Renal pelvis (tissue), 12 donors: ENCODE results near the gene CYP4F3. TPM values are rescaled to one million over a fixed set of nuclear protein-coding genes. Genes with fewer than 3 reads are reported as not detected.
"Not testable (repeated sequence)": the region's sequence is repeated elsewhere in the genome, so short reads cannot be mapped to it uniquely, and the experiment has no call there.

ENCODE experiments used
- DNase-seq: peaks from one replicate; pipeline ENCODE4 v3.0.0-alpha.2; 2013
- long read RNA-seq, 16 experiments: transcript quantifications; one replicate each; lab custom pipeline, GENCODE V29; 2026
- polyA plus RNA-seq, 3 donors: library from polyadenylated mRNA; unstranded; fragments of 120-200 nt; gene quantifications; one replicate each; pipeline ENCODE4 v1.2.1, GENCODE V29; 2013; ENCODE audit not compliant: insufficient read length in 3 of 3

CYP4F3 gene, protein sequence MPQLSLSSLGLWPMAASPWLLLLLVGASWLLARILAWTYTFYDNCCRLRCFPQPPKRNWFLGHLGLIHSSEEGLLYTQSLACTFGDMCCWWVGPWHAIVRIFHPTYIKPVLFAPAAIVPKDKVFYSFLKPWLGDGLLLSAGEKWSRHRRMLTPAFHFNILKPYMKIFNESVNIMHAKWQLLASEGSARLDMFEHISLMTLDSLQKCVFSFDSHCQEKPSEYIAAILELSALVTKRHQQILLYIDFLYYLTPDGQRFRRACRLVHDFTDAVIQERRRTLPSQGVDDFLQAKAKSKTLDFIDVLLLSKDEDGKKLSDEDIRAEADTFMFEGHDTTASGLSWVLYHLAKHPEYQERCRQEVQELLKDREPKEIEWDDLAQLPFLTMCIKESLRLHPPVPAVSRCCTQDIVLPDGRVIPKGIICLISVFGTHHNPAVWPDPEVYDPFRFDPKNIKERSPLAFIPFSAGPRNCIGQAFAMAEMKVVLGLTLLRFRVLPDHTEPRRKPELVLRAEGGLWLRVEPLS
- 1 to 10 TPM in 2 of 3 donors, under 1 TPM in 1; 0.27 to 1.3 (median 1.1) TPM for polyA plus RNA-seq
- long read RNA-seq, donor 1 = 0 reads
- long read RNA-seq, donor 2 = 0 reads
- long read RNA-seq, donor 3 = 0 reads
- long read RNA-seq, donor 4 = 0 reads
- long read RNA-seq, donor 5 = 0 reads
- long read RNA-seq, donor 6 = 0 reads
- long read RNA-seq, donor 7 = 0 reads
- long read RNA-seq, donor 8 = 0 reads
- long read RNA-seq, donor 9 = 0 reads
- long read RNA-seq, donor 10 = 0 reads
- long read RNA-seq, donor 11 = 0 reads
- long read RNA-seq, donor 12 = 0 reads
- long read RNA-seq, donor 13 = 0 reads
- long read RNA-seq, donor 14 = 0 reads
- long read RNA-seq, donor 15 = 0 reads
- long read RNA-seq, donor 16 = 0 reads

DNA sequence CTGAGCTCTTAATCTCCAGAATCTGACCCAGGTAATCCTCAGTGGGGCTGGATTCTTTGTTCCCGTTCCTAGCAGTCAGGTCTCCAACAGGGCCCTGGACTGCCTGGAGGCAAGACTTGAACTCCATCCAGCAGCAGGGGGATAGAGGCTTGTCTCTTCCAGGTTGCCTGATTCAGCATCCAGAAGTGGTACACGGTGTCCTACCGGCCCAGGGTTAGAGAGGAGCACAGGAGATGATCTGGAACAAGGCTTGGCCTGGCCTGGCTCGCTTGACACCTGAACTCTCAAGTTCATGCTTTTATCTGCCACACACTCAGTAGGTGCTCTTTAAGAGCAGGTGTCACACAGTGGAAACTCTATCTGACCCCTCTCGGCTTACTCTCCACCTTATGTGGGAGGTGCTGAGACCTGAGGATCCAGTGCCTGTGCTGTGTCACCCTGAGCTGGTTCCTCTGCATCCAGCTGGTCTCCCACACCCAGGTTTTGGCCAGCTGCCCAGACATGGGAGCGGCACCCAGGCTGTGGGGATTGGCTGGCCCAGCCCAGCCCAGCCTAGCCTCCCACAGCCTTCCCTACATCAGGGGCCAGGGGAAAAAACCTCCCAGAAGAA, at the start of gene CYP4F3:
TSS of gene CYP4F3 (plus strand) at position 604 of the 610 bp plus-strand sequence. CDS start 519 bp downstream, outside the sequence.
- DNase-seq = no peak

DNA sequence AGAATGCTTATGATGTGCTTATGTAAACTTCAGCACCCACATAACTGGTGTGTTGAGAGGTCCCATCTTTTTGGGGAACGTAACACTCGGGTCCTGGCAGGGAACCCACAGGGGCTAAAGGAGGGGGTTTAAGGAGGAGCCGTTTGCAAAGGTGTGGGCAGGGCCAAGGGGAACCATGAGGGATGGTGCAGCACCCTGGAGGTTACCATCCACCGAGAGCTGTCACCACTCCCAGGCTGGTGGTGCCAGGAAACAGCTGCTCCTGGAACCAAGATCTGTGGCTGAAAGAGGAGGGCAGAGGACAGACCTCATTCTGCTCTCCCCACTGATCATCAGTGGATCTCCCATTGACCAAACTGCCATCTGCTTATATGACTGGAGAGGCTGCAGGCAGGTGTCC, 48.9 kb upstream of the CYP4F3 start:
- no peak for DNase-seq

DNA sequence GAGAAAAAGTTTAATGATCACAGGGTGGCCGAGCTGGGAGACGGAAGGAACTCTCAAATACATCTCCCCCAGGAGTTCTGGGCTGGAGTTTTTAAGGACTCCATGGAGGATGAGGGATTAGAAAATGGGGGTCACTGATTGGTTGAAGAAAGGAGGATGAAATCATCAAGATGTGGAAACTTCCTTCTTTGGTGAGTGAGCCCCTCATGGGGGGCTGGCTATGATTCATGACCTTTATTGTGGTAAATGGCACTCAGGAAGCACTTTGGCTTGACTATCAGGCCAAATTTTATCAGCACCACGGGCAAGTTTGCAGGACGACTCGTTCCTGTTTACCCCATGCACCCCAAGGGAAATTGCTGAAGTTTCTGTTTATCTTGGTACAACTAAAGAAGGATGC, 48.2 kb upstream of the CYP4F3 start:
- not testable (repeated sequence) for DNase-seq

DNA sequence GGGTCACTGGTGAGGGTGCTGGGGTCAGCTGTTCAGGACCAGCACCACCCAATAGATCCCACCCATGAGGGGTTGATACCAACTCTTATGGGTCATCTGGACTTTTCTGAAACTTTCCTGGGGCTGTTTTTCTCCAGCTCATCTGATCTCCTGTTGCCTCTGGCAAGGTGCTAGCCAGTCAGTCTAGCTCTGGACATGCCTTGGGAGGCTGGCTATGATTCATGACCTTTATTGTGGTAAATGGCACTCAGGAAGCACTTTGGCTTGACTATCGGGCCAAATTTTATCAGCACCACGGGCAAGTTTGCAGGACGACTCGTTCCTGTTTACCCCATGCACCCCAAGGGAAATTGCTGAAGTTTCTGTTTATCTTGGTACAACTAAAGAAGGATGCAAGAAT, 46.9 kb upstream of the CYP4F3 start:
- not testable (repeated sequence) for DNase-seq

DNA sequence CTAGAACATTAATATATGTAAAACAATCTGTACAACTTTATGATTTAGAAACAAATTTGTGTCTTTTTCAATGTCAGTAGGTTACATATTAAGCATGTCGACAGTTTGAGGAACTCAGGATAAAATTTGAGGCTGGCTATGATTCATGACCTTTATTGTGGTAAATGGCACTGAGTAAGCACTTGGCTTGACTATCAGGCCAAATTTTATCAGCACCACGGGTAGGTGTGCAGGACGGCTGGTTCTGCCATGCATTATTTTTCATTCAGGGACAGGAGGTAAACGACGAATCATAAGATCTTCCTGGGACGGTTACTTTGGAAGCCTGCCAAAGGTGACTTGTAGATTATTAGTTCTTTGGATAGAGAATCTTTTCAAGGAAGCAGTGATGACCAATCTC, 45.6 kb upstream of the CYP4F3 start:
- no peak for DNase-seq

DNA sequence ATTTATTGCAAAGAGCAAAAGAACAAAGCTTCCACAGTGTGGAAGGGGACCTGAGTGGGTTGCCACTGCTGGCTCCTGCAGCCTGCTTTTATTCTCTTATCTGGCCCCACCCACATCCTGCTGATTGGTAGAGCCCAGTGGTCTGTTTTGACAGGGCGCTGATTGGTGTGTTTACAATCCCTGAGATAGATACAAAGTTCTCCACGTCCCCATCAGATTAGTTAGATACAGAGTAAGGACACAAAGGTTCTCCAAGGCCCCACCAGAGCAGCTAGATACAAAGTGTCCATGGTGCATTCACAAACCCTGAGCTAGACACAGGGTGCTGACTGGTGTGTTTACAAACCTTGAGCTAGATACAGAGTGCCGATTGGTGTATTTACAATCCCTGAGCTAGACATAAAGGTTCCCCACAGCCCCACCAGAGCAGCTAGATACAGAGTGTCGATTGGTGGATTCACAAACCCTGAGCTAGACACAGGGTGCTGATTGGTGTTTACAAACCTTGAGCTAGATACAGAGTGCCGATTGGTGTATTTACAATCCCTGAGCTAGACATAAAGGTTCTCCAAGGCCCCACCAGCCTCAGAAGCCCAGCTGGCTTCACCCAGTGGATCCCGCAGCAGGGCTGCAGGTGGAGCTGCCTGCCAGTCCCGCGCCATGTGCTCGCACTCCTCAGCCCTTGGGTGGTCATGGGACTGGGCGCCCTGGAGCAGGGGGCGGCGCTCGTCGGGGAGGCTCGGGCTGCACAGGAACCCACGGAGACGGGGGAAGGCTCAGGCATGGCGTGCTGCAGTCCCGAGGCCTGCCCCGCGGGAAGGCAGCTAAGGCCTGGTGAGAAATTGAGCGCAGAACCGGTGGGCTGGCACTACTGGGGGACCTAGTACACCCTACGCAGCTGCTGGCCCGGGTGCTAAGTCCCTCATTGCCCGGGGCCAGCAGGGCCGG, 32.4 kb upstream of the CYP4F3 start:
- DNase-seq = not testable (repeated sequence)

DNA sequence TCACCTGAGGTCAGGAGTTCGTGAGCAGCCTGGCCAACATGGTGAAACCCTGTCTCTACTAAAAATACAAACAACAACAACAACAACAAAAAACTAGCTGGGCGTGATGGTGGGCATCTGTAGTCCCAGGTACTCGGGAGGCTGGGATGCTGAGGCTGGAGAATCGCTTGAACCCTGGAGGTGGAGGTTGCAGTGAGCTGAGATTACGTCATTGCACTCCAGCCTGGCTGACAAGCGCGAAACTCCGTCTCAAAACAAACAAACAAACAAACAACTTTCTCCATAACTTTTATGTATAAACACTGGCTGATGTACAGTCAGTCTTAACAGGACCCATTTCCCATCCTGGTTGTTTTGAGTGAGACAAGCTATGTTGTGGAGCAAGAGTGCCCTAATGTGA, 31.4 kb upstream of the CYP4F3 start:
- no peak for DNase-seq

DNA sequence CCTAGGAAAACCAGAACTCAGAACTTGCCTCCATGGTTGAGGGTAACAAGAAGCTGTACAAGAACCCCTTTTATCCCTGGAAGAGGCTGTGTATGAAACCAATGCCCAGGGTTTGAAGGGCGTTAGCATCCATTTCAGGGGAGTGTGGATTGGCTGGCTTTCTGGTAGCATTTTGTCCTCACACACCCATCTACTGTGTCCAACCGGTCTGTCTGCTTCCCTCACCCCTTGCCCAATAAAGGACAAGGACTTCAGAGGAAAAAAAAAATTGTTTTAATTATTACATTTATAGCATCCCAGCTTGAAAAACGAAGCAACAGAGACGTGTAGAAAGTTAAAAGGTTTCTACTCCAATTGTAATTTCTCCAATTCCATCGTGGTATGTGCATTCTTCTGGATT, 28.4 kb upstream of the CYP4F3 start:
- no peak for DNase-seq

DNA sequence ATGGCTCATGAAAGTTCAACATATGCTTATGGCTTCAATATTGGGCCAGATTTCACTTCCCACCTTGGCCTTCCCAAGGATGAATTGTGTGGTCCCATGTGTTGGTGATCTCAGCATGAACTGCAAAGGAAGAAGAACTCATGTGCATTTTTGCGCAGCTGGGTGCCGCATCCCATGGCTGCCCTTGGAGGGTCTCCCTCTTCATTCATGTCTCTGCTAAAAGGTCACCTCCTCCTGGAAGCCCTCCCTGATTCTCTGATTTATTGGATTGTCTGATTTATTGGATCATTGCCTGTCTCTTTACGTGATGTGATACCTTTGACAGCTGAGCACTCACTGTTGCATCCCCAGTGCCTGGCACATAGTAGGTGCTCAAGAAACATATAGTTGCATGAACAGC, 27.4 kb upstream of the CYP4F3 start:
- DNase-seq = no peak

DNA sequence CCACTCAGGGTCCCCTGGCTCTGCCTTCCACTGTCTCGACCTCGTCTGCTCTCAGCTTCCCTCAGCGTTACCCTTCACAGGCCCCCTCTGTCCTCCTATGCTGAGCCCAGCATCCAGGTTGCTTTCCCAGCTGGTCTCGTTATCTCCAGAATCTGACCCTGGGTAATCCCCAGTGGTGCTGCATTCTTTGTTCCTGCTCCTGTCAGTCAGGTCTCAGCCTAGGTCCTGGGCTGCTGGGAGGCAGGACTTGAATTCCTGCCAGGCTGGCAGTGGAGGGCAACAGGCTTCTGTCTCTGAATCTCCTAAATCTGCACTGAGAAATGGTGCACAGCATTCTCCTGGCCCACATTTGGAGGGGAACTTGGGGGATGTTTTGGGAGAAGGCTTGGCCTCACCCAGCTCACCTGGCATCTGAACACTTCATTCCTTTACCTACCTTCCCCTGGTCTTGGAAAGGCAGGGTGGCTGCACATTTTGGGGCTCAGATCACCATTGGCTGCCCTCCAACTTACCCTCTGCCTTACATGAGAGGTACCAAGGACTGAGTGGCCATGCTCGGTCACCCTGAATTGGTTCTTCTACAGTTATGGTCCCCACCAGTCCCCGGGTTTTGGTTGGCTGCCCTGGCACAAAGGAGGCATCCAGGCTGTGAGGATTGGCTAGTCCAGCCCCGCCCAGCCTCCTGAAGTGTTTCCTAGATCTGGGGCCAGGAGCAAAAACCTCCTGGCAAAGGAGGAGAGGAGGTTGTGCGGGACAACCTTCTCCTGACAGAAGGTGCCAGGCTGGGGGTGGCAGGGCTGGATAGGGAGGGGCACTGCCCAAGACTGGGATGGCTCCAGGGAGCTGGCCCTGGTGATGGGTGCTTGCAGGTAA, 26.0 kb upstream of the CYP4F3 start, which contains the start of gene CYP4F8:
TSS of gene CYP4F8 (plus strand) at position 712 of the 873 bp plus-strand sequence. CDS start 399 bp downstream, outside the sequence.
- DNase-seq = no peak

DNA sequence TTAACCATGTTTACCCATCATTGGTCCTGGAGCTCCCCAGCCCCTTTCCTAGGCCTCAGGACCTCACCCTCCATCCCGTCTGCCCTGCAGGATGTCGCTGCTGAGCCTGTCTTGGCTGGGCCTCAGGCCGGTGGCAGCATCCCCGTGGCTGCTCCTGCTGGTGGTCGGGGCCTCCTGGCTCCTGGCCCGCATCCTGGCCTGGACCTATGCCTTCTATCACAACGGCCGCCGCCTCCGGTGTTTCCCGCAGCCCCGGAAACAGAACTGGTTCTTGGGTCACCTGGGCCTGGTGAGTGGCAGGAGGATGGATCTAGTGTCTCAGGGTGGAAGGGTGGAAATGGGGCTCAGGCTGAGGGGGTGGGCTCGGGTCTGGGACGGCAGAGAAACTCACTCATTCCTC, 25.2 kb upstream of the CYP4F3 start:
- DNase-seq = no peak

DNA sequence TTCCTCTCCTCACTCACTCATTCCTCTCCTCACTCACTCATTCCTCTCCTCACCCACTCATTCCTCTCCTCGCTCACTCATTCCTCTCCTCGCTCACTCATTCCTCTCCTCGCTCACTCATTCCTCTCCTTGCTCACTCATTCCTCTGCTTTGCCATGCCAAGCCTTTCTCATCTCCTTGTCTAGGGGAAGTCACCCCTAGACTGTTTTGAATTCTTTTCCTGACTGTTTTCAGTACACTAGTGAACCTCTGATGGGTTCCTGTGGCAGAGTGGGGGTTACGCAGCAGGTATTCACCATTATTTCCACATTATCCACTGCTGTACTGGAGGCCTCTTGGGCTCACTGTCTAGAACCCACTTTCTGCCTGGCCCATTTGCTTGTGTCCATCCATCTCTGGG, 24.5 kb upstream of the CYP4F3 start:
- no peak for DNase-seq

DNA sequence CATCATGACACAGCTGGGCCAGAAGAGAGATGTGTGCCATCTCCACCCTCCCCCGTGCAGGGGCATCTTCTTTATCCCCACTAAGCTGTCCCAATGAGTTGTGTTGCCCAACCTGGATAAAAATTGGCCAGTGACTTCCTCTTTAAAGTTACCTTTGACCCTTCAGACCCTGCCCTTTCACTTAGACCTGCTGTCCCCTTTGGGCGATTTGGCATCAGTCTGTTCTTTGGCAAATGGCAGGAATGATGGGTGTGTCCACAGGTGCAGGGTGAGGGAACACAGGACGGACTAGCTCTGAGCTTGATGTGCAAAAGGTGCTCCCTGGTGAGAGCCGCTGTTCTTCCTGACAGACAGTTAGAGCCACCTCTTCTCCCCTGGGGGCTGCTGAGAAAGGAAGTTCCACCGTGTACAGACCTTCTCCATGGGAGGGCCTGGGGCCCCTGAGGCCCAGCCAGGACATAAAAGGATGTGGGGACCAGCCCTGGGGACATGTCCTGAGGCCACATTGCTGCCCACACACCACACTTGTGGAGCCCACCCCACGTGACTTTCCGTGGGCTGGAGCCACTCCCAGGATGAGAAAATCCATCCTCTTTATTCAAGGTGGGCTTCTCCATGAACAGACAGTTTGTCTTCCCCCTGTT, 23.9 kb upstream of the CYP4F3 start:
- DNase-seq = no peak

DNA sequence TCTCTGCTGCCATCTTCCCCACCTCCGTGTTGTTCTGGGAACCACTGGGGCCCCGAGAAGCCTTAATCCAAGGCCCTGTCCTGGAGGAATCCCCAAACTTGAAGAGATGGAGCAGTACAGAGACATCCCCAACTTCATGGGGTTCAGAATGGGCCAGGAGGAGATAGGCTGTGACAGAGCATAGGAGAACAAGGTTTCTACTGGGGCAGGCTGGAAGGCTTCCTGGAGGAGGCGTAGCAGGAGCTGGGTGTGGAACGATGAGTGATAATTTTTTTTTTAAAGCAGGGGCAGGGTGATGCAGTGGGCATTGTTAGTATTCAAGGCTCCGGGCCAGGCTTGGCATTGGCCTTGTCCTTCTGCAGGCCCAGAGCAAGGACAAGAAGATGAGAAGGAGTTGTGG, 22.4 kb upstream of the CYP4F3 start:
- no peak for DNase-seq

DNA sequence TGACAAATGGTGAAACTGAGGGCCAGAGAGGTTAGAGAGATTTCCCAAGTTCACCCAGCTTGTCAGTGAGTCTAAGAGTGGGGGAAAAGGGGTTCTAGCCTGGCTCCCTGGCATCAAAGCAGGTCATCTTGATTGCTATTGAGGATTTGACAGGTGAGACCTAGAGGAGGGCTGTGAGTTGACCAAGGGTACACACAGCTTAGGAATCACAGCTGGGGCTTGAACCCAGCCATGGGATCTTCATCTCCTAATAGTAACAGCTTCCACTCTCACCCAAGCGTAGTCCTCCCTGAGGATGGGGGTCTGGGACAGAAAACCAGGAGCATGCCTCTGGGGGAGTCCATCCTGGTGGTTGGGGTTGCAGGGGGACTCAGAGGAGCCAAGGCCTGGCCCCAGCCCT, 18.9 kb upstream of the CYP4F3 start:
- DNase-seq = no peak

DNA sequence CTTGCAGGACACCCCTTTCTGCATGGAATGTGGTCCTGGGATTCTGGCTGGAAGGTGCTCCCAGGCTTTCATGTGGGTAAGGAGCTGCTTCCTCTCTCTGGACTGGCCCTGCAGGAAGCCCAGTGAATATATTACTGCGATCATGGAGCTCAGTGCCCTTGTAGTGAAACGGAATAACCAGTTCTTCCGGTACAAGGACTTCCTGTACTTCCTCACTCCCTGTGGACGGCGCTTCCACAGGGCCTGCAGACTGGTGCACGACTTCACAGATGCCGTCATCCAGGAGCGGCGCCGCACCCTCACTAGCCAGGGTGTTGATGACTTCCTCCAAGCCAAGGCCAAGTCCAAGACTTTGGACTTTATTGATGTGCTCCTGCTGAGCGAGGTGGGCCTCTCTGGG, 17.7 kb upstream of the CYP4F3 start:
- DNase-seq = no peak

DNA sequence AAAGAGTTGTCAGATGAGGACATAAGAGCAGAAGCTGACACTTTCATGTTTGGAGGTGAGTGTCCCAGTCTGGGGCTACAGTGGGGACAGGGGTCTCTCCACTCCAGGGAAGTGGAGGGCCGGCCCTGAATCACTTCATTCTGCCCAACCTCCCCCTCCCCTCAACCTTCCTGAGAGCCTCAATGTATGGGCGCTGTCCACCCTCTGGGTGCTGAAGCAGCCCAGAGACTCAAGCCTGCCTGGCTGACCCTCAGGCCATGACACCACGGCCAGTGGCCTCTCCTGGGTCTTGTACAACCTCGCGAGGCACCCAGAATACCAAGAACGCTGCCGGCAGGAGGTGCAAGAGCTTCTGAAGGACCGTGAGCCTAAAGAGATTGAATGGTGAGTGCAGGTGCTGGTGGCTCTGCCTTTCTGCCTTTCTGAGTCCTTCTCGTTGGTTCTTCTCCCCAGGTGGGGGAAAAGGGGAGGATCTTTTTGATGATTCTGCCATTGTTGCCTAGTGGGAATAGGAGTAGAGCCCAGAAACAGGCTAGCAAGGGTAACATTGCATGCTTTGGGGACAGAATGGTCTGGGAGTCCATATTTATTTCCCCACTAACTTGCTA, 16.9 kb upstream of the CYP4F3 start:
- peak; percentile 28 for DNase-seq

DNA sequence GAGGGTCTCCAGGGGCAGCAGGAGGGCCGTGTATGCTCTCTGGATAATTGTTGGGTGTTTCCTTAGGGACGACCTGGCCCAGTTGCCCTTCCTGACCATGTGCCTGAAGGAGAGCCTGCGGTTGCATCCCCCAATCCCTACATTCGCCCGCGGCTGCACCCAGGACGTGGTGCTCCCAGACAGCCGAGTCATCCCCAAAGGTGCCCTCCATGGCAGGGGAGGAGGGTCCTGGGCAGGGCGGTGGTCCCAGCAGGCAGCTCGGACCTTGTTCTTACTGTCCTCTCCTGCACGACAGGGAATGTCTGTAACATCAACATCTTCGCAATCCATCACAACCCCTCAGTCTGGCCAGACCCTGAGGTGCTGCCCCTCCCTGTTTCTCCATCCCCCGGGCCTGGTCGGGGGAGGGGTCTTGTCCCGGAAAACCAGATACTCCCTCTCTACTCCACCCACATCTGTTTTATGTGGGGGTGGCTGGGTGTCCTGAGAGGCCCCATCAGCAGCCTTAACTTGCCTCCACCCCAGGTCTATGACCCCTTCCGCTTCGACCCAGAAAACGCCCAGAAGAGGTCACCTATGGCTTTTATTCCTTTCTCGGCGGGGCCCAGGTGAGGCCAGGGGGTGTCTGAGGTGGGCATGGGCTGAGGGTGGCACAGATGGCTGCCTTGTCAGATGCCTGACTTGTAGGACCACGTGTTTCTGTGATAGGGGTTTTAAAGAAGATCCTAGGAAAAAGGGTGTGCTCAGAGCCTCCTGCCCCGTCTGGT, 12.3 kb upstream of the CYP4F3 start:
- no peak for DNase-seq
